C4-2B (cell line): ENCODE results near the gene EPB41L2.
A peak's percentile ranks its signal among the peaks of the same experiment; 100 is the strongest.

Source experiments
- H3K27ac ChIP-seq: fragments of 450-650 bp; 2 replicates; pipeline ENCODE4 v1.5.1; 2017
- CTCF ChIP-seq: fragments of 450-650 bp; conservative IDR thresholded peaks from 2 replicates; pipeline ENCODE4 v1.5.1; 2017; ENCODE audit warnings: mild to moderate bottlenecking
- ZFX ChIP-seq: fragments of 450-650 bp; IDR thresholded peaks from 2 replicates; pipeline ENCODE4 v1.6.1; 2017

Gene EPB41L2

GRCh38 chr6:131002661-131002980, 60.4 kb downstream of the EPB41L2 start:
- H3K27ac ChIP-seq = no peak overlapping the region
- TF ChIP-seq CTCF (no peak), ZFX (no peak)

GRCh38 chr6:131001945-131002660, 60.9 kb downstream of the EPB41L2 start:
- TF ChIP-seq CTCF (no peak), ZFX (no peak)
- no peak overlapping the region for H3K27ac ChIP-seq

- no peak overlapping the region for H3K27ac ChIP-seq
- TF ChIP-seq CTCF (no peak), ZFX (no peak)
Measured at GRCh38 chr6:131001111-131001736, 61.8 kb downstream of the EPB41L2 start.

GRCh38 chr6:131000544-131000943, 62.5 kb downstream of the EPB41L2 start:
- TF ChIP-seq ZFX (no peak), CTCF (no peak)
- H3K27ac ChIP-seq = no peak overlapping the region

- H3K27ac ChIP-seq = no peak overlapping the region
- TF ChIP-seq ZFX (no peak), CTCF (no peak)
Measured at GRCh38 chr6:130997061-130997753, 65.8 kb downstream of the EPB41L2 start.

- TF ChIP-seq CTCF (no peak), ZFX (no peak)
- H3K27ac ChIP-seq = no peak overlapping the region; the same call in 1 of the 2 replicates
Measured at GRCh38 chr6:130996635-130997034, 66.4 kb downstream of the EPB41L2 start.

GRCh38 chr6:130995783-130996447, 67.1 kb downstream of the EPB41L2 start:
- peak overlapping the region; percentile 75 for H3K27ac ChIP-seq

More at GRCh38 chr6:130995783-130996447, 67.1 kb downstream of the EPB41L2 start:
- TF ChIP-seq ZFX = no peak
- TF ChIP-seq CTCF = no peak
